Gastroesophageal sphincter (tissue), 3 donors: ENCODE data around the gene FGF18.

Source experiments
- EP300 ChIP-seq: sonication (generic); formaldehyde crosslinking; IDR thresholded peaks from one replicate; pipeline ENCODE4 v1.6.1; 2017; ENCODE audit warnings: antibody characterized with exemption, mild to moderate bottlenecking
- POLR2A ChIP-seq, 2 donors: fragments of 450-650 bp; IDR thresholded peaks; one replicate each; pipeline ENCODE4 v1.6.1; 2017; ENCODE audit warnings: antibody characterized with exemption in 2 of 2, mild to moderate bottlenecking in 2 of 2, moderate library complexity in 1 of 2
- POLR2AphosphoS5 ChIP-seq: sonication (generic); formaldehyde crosslinking; IDR thresholded peaks from one replicate; pipeline ENCODE4 v1.6.1; 2017; ENCODE audit warnings: antibody characterized with exemption
- TF ChIP-seq, protein P1 (sequence below), 4 experiments: fragments of 200-600 bp in 2 of 4; fragments of 450-650 bp in 2 of 4; sonication (generic) in 1 of 4; IDR thresholded peaks; one replicate each; pipeline ENCODE4 v1.5.1; 2017 to 2019; ENCODE audit warnings: antibody characterized with exemption in 4 of 4, mild to moderate bottlenecking in 2 of 4, moderate library complexity in 2 of 4

DNA sequence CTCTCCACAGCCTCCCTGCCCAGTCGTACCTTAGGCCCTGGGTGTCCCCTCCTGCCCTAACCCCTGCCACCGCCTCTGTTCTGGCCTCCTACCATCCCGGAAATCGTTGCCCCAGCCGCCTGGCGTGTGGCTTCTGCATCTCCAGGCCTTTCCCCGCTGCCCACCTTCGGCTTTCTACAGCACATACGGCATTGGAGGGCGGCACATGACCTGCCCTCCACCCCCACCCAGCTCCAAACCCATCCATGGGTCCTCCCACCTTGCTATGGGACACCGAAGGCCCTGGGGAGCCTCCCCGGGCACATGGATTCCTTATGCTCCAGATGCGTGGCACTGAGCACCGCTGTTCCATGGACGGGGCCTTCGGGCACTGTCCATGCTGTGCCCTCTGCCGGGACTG is 32.0 kb downstream of the FGF18 start:
- TF ChIP-seq, protein P1, sequence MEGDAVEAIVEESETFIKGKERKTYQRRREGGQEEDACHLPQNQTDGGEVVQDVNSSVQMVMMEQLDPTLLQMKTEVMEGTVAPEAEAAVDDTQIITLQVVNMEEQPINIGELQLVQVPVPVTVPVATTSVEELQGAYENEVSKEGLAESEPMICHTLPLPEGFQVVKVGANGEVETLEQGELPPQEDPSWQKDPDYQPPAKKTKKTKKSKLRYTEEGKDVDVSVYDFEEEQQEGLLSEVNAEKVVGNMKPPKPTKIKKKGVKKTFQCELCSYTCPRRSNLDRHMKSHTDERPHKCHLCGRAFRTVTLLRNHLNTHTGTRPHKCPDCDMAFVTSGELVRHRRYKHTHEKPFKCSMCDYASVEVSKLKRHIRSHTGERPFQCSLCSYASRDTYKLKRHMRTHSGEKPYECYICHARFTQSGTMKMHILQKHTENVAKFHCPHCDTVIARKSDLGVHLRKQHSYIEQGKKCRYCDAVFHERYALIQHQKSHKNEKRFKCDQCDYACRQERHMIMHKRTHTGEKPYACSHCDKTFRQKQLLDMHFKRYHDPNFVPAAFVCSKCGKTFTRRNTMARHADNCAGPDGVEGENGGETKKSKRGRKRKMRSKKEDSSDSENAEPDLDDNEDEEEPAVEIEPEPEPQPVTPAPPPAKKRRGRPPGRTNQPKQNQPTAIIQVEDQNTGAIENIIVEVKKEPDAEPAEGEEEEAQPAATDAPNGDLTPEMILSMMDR (IDR thresholded peaks at IDR 0.05), result no peak
- no peak for TF ChIP-seq POLR2AphosphoS5
- no peak for TF ChIP-seq POLR2A (IDR thresholded peaks at IDR 0.05)
- TF ChIP-seq EP300, result no peak
